ENCODE results near the gene RTL9.

RTL9 gene

DNA sequence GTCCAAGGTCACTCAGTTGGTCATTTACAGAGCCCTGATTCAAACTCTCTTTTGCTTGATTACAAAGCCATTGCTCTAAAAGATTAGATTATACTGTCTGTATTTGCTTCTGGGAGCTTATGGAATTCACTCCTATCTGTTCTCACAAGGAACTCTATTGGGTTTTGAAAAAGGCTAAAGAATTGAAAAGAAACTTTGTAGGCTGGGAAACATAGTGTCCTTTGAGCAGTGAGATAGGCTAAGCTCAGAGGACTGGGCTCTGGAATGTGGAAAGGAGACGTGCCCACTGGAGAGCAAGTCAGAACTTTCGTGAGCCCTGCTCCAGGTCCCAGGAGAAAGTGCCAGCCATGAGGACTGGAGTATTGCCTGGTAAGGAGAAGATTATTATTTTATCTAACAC lies at the start of gene RTL9:
TSS of gene RTL9 (plus strand) at position 301 of the 400 bp plus-strand sequence. CDS start 91,770 bp downstream, outside the sequence.
- no peak for DNase-seq
- H3K27ac ChIP-seq = no peak within 1 kb of the TSS
- TF ChIP-seq, protein P1, sequence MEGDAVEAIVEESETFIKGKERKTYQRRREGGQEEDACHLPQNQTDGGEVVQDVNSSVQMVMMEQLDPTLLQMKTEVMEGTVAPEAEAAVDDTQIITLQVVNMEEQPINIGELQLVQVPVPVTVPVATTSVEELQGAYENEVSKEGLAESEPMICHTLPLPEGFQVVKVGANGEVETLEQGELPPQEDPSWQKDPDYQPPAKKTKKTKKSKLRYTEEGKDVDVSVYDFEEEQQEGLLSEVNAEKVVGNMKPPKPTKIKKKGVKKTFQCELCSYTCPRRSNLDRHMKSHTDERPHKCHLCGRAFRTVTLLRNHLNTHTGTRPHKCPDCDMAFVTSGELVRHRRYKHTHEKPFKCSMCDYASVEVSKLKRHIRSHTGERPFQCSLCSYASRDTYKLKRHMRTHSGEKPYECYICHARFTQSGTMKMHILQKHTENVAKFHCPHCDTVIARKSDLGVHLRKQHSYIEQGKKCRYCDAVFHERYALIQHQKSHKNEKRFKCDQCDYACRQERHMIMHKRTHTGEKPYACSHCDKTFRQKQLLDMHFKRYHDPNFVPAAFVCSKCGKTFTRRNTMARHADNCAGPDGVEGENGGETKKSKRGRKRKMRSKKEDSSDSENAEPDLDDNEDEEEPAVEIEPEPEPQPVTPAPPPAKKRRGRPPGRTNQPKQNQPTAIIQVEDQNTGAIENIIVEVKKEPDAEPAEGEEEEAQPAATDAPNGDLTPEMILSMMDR (IDR thresholded peaks at IDR 0.05; ENCODE audit: low read depth, low read length) = no peak
- no peaks in the 10 kb centered on the region for H3K9me3 ChIP-seq (ENCODE audit: severe bottlenecking)
- peaks cover 29% of the 10 kb centered on the region for H3K27me3 ChIP-seq (ENCODE audit: insufficient read depth, low read depth, severe bottlenecking)
- no peak within 1 kb of the TSS for H3K4me3 ChIP-seq (ENCODE audit: low read depth, low read length)
- no peaks in the 10 kb centered on the region for H3K36me3 ChIP-seq

DNA sequence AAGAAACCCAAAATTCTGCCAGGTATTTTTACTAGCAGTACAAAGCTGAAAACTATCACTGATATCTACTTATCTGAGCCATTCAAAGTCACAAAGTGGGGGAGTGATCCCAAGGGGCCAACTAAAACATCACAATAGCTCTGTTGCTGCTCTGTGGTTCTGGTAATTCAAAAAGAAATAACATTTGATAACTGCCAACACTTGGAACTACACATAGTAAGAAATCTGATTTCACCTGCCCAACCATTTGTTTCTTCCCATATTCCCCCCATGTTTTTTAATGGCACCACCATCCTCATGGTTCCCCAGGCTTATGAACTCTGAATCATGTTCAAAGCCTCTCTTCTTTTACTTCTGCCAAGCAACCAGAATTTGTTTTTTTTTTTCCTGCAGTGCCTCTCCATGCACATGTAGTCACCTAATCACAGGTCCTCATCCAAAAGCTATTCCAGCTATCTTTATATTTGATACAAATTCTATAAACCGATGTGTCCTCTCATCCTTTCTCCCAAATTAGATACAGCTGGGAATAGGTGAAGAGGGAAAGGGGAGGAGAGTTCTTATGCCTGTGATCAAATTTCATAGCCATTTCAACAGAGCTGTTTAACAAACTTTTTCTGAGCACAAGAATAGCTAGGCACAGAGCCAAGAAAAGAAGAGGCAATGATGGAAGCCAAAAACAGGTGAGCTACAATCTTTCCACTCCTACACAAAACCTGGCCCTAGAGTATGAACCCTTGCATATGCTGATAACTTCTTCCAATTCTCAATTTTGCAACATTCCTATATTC lies 48.5 kb upstream of the RTL9 start:
- Histone ChIP-seq H3K9me3 (ENCODE audit: severe bottlenecking) (no peaks in the 10 kb centered on the region), H3K27me3 (ENCODE audit: insufficient read depth, low read depth, severe bottlenecking) (no peaks in the 10 kb centered on the region), H3K36me3 (no peaks in the 10 kb centered on the region), H3K4me3 (ENCODE audit: low read depth, low read length) (no peak overlapping the region), H3K27ac (no peak overlapping the region)
- TF ChIP-seq, protein P1 (IDR thresholded peaks at IDR 0.05; ENCODE audit: low read depth, low read length) = no peak
- DNase-seq = no peak

DNA sequence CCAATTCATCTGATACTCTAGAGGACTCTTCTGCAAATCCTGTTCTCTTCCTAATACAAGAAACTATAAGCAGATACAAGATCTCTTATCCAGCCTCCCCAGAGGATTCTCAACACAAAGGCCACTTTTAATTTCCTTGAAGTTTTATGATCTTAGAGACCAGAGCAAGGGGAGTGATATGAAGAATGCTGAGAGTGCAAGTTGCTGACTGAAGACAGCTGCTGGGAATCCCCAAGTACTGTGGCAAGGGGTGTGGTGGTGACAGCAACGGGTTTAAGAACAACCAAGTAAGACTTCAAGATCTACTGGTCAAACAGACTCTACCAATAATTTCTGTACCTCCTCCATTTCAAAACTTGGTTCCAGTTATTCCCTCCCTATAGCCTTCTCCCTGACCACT lies 47.8 kb upstream of the RTL9 start:
- H3K36me3 ChIP-seq = no peaks in the 10 kb centered on the region
- TF ChIP-seq, protein P1 (IDR thresholded peaks at IDR 0.05; ENCODE audit: low read depth, low read length) = no peak
- no peaks in the 10 kb centered on the region for H3K9me3 ChIP-seq (ENCODE audit: severe bottlenecking)
- no peak overlapping the region for H3K4me3 ChIP-seq (ENCODE audit: low read depth, low read length)
- no peak overlapping the region for H3K27ac ChIP-seq
- no peak for DNase-seq
- no peaks in the 10 kb centered on the region for H3K27me3 ChIP-seq (ENCODE audit: insufficient read depth, low read depth, severe bottlenecking)

DNA sequence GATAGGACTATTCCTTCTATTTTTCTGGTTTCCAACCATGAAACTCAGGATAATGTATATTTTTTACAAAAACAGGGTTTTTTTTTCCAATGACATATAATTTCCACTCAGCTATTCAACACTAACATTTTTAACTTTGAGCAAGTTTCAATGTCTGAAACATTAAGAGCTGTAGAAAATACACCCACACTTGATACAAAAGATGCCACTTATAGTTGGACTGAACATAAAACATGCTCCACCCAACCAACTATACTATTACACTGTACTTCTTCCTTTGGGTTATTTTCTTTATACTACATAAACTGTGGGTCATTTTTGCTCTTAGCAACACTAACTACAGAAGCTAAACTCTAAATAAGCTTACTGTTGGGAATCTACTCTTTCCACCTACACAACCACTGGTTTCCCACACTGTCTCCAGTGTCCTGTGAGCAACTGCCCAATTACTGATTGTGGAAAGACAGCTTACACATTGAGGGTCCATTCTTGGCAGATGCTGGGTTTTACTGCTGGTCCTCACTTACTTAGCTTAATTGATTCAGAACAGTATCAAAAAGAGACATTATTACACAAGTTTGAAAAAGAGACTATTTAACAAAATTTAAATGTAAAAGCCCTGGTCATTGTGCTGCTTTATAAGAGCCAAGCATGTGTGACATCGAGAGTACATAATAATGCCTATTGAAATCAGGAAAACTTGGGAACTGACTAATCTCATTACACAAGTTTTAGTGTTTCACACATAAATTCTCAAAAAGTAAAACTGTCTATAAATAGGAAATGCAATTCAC lies 47.0 kb upstream of the RTL9 start:
- Histone ChIP-seq H3K4me3 (ENCODE audit: low read depth, low read length) (no peak overlapping the region), H3K27ac (no peak overlapping the region)
- DNase-seq = no peak

DNA sequence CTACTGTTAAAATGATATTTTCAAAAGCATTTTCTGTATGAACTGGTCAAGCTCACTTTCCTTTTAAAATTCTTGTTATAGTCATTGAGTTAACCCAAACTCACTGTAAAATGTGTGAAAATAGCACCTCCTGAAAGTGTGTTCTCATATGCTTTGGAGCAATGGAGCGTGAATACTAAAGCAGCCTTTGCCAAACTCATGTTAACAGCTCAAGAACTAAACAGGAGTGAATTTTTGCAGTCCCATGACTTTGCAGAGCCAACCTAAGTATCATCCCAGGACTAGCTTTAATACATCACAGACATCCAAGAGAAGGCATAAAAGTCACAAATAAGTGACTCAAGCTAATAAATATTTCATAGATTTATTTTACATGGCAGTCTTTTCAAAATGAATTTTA lies 43.1 kb upstream of the RTL9 start:
- H3K9me3 ChIP-seq (ENCODE audit: severe bottlenecking) = no peaks in the 10 kb centered on the region

More for the DNA sequence above, 47.0 kb upstream of the RTL9 start:
- Histone ChIP-seq H3K9me3 (ENCODE audit: severe bottlenecking) (no peaks in the 10 kb centered on the region), H3K36me3 (no peaks in the 10 kb centered on the region), H3K27me3 (ENCODE audit: insufficient read depth, low read depth, severe bottlenecking) (no peaks in the 10 kb centered on the region)
- TF ChIP-seq, protein P1 (IDR thresholded peaks at IDR 0.05; ENCODE audit: low read depth, low read length) = no peak

More for the DNA sequence above, 43.1 kb upstream of the RTL9 start:
- Histone ChIP-seq H3K27me3 (ENCODE audit: insufficient read depth, low read depth, severe bottlenecking) (peaks cover 16% of the 10 kb centered on the region), H3K36me3 (no peaks in the 10 kb centered on the region), H3K27ac (no peak overlapping the region), H3K4me3 (ENCODE audit: low read depth, low read length) (no peak overlapping the region)
- TF ChIP-seq, protein P1 (IDR thresholded peaks at IDR 0.05; ENCODE audit: low read depth, low read length) = no peak
- DNase-seq = no peak

Data from WERI-Rb-1 (cell line).